Right lobe of liver (tissue), 6 donors: ENCODE results near the gene FOXP1. TPM values are rescaled to one million over a fixed set of nuclear protein-coding genes. Genes with fewer than 3 reads are reported as not detected.

Experiments used
- ATAC-seq, 4 donors: fragments of 200-7000 bp; cut with Tn5 transposase; one replicate each; pipeline ENCODE4 v1.9.1; 2020; ENCODE audit warnings: mild to moderate bottlenecking in 4 of 4, moderate library complexity in 4 of 4
- DNase-seq, 3 donors: peaks; one replicate each; pipeline ENCODE4 v3.0.0-alpha.2; 2020
- H3K27ac ChIP-seq, 3 donors: fragments of 200-600 bp; one replicate each; pipeline ENCODE4 v1.8.0; 2022
- H3K27me3 ChIP-seq, 2 donors: fragments of 200-600 bp; one replicate each; pipeline ENCODE4 v1.8.0; 2022
- H3K36me3 ChIP-seq, 4 donors: fragments of 200-600 bp; sonication (generic) in 1 of 4; one replicate each; pipeline versions ENCODE4 v1.5.1 to v1.8.0; 2017 to 2022; ENCODE audit warnings: control low read depth in 1 of 4
- H3K4me1 ChIP-seq, 4 donors: fragments of 200-600 bp; sonication (generic) in 1 of 4; one replicate each; pipeline versions ENCODE4 v1.5.1 to v1.8.0; 2017 to 2022; ENCODE audit warnings: control low read depth in 1 of 4
- H3K4me3 ChIP-seq, 3 donors: fragments of 200-600 bp; one replicate each; pipeline ENCODE4 v1.8.0; 2022
- H3K9me3 ChIP-seq, 4 donors: fragments of 200-600 bp; sonication (generic) in 1 of 4; one replicate each; pipeline versions ENCODE4 v1.5.1 to v1.8.0; 2017 to 2022; ENCODE audit warnings: control low read depth in 1 of 4
- CTCF ChIP-seq, 4 donors: fragments of 200-600 bp in 3 of 4; fragments of 450-650 bp in 1 of 4; IDR thresholded peaks; one replicate each; pipeline versions ENCODE4 v1.5.1 to v1.8.0; 2016 to 2022; ENCODE audit warnings: antibody characterized with exemption in 4 of 4, mild to moderate bottlenecking in 2 of 4
- POLR2A ChIP-seq: fragments of 450-650 bp; IDR thresholded peaks from one replicate; pipeline ENCODE4 v1.6.1; 2017; ENCODE audit warnings: antibody characterized with exemption, mild to moderate bottlenecking
- WGBS: methylation state at CpG from one replicate; pipeline ENCODE4 v1.1.6; 2018; ENCODE audit warnings: low coverage, low lambda C conversion rate; ENCODE audit not compliant: insufficient coverage; ENCODE audit errors: missing lambda C conversion rate; 5-methylcytosine and 5-hydroxymethylcytosine counted together
- intact Hi-C, 2 donors: fragments of 100-400 bp; cut with DNase I; formaldehyde crosslinking; loops; one replicate each; pipeline versions ENCODE4 v1.11.2 to v1.14.1; 2022
- total RNA-seq, 6 experiments: library from RNA; depleted of rRNA in 2 of 6; stranded (reverse); fragments of >200 nt in 2 of 6; fragmentation: NEBNext Ultra II Directional in 3 of 6; extraction: Animal tissue kit (Norgen Biotek cat#: 25700) in 3 of 6; gene quantifications; one replicate each; pipeline versions ENCODE4 v1.1.0 to v1.2.4, GENCODE V29; 2016 to 2023
- donor health status: DM: no; HTN: yes; CAD: no.
- donor health status: DM: no; HTN: no; CAD: no.
- donor health status: DM: no; HTN: no; CAD: no.
- donor health status: DM: no; HTN: yes; CAD: no.
- donor health status: DM: no; HTN: yes; CAD: no.

Gene FOXP1
- total RNA-seq, 6 experiments from 2014 or later: 26.7 to 47.7 (median 35.2) TPM

DNA sequence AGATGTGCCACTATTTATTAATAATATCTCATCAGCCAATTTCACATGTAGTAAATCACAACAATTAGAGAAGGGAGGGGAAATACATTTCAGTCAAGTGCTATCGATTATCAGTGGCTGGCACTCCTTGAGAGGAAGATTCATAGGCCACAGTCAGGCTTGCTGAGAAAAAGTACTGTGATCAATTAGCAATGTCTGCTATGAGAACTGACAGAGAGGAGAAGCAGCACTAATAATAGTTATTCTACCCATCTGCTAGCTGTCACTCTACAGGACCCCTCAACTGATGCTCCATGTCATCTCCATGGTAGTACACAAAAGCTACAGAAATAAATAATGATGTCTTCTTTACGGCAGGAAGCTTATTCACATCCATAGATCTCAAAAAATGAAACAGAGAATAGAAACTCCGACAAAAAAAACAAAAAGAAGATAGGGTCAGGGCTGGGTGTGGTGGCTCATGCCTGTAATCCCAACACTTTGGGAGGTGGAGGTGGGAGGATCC lies 351.3 kb downstream of the FOXP1 start:
- TF ChIP-seq CTCF (IDR thresholded peaks at IDR 0.05) (no peak), POLR2A (no peak)
- no peak for DNase-seq
- WGBS: 56% methylated on average over 3 of the region's 3 CpGs

DNA sequence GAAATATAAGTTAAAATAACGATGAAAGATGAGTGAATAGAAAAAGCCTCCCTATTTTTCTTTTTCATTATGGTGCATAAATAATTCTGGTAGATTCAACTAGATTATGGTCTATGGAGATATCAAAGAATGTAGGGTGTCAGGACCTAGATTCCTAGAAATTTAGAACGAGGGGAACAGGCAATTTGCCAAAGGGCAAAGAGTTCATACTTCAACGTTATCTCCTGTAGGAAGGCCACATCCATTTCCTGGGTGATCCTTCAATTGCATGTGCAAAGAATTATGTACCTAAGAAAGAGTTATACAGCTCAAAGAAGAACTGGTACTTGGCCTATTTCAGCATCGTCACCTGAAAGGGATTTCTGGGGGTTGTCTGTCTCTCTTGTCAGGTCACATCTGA lies 351.8 kb downstream of the FOXP1 start:
- H3K36me3 ChIP-seq: no peaks in the 10 kb centered on the region
- intact Hi-C loops: no loop called here
- H3K27me3 ChIP-seq: no peaks in the 10 kb centered on the region
- no peaks in the 10 kb centered on the region for H3K4me1 ChIP-seq
- H3K9me3 ChIP-seq: no peaks in the 10 kb centered on the region
- TF ChIP-seq POLR2A (no peak), CTCF (IDR thresholded peaks at IDR 0.05) (no peak)
- no peak overlapping the region for H3K4me3 ChIP-seq
- no peak for DNase-seq
- no peak for ATAC-seq
- H3K27ac ChIP-seq: no peak overlapping the region
- WGBS: 58% methylated on average over 4 of the region's 4 CpGs

More for the DNA sequence above, 351.3 kb downstream of the FOXP1 start:
- H3K4me3 ChIP-seq: no peak overlapping the region
- H3K9me3 ChIP-seq: no peaks in the 10 kb centered on the region
- H3K36me3 ChIP-seq: no peaks in the 10 kb centered on the region
- H3K27me3 ChIP-seq: no peaks in the 10 kb centered on the region
- no peak for ATAC-seq
- H3K27ac ChIP-seq: no peak overlapping the region
- intact Hi-C loops: no loop called here
- no peaks in the 10 kb centered on the region for H3K4me1 ChIP-seq

DNA sequence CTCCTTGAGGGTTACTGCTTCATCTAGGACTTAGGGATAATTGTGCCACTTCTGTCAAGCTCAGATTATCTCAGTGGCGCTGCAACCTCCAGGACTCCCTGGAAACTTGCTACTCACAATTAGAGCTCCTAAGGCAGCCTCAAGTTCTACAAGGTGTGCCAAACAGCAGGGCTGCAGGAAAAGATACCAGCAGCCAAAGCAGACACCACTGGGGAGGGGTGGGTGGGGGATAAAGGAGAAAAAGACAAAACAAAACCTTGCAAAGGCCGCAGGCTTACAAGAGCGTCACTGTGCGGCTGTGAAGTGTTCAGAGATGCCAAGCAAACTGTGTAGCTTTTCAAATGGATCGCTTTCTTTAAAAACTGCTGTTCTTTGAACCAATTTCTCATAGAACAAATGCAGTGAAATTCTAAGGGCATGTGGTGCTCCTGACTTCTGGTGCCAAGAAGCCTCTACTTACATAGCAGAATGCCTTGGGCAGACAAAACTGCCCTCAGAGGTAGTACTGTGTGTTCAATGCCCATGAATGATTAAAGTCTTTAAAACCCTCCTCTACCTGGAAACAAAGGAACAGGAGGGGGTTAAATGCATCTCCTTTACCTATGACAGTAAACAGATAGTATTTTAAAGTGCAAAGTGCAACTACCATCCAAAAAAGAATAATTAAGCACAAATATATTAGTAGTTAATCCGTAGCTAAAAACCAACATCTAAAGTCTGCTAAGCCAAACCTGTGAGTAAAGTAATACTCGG lies 353.4 kb downstream of the FOXP1 start:
- no peak overlapping the region for H3K27ac ChIP-seq
- no peaks in the 10 kb centered on the region for H3K4me1 ChIP-seq
- H3K27me3 ChIP-seq: no peaks in the 10 kb centered on the region
- DNase-seq (no peak), ATAC-seq (no peak)
- intact Hi-C loops: no loop called here
- WGBS: 78% methylated on average over 6 of the region's 7 CpGs
- H3K4me3 ChIP-seq: no peak overlapping the region
- no peaks in the 10 kb centered on the region for H3K9me3 ChIP-seq
- H3K36me3 ChIP-seq: no peaks in the 10 kb centered on the region
- TF ChIP-seq CTCF (IDR thresholded peaks at IDR 0.05): no peak
- TF ChIP-seq POLR2A: no peak

- Histone ChIP-seq H3K27me3 (no peaks in the 10 kb centered on the region), H3K9me3 (no peaks in the 10 kb centered on the region), H3K27ac (no peak overlapping the region), H3K4me3 (no peak overlapping the region), H3K4me1 (no peaks in the 10 kb centered on the region), H3K36me3 (no peaks in the 10 kb centered on the region)
- no peak for TF ChIP-seq CTCF (IDR thresholded peaks at IDR 0.05)
- TF ChIP-seq POLR2A: no peak
- intact Hi-C loops: no loop called here
- WGBS: 90% methylated on average over 9 of the region's 9 CpGs
- ATAC-seq (no peak), DNase-seq (no peak)
Measured at GRCh38 chr3:71228156-71228866, 355.2 kb downstream of the FOXP1 start.
